OCI-LY7 (cell line): Measurements from ENCODE around the gene APBA3.

Source experiments
- EZH2phosphoT487 ChIP-seq: fragments of 200-600 bp; sonication (generic); IDR thresholded peaks from 2 replicates; pipeline ENCODE4 v1.6.1; 2018; ENCODE audit warnings: low read depth, borderline replicate concordance, mild to moderate bottlenecking, mixed run types, antibody characterized with exemption, low read length, moderate library complexity, mixed read lengths
- TF ChIP-seq, protein P1 (sequence below): fragments of 200-600 bp; sonication (generic); conservative IDR thresholded peaks from 2 replicates; pipeline ENCODE4 v1.5.1; 2014; ENCODE audit warnings: mild to moderate bottlenecking, antibody characterized with exemption, low read length, moderate library complexity, mixed read lengths

DNA sequence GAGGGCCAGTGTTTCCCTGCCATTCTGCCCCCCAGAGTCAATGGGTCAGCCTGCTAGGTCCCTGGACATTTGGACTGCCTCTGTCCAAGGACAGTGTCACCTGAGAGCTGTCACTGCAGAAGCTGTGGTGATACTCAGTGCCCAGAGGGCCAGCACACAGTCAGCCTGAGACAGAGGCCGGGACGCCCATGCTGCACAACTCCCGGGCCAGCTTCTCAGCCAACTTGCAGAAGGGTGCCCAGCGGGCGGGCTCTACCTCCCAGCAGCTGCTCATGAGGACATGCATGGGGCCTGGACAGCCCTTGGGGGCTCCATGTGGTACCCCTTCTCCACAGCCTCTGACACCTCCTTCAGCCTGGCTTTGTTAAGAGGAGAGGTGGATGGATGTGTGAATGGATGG, 14.3 kb upstream of the APBA3 start:
- TF ChIP-seq, protein P1, sequence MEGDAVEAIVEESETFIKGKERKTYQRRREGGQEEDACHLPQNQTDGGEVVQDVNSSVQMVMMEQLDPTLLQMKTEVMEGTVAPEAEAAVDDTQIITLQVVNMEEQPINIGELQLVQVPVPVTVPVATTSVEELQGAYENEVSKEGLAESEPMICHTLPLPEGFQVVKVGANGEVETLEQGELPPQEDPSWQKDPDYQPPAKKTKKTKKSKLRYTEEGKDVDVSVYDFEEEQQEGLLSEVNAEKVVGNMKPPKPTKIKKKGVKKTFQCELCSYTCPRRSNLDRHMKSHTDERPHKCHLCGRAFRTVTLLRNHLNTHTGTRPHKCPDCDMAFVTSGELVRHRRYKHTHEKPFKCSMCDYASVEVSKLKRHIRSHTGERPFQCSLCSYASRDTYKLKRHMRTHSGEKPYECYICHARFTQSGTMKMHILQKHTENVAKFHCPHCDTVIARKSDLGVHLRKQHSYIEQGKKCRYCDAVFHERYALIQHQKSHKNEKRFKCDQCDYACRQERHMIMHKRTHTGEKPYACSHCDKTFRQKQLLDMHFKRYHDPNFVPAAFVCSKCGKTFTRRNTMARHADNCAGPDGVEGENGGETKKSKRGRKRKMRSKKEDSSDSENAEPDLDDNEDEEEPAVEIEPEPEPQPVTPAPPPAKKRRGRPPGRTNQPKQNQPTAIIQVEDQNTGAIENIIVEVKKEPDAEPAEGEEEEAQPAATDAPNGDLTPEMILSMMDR = no peak
- TF ChIP-seq EZH2phosphoT487 = no peak
